GM18909 (cell line): ENCODE results near the gene ITSN1.
"Not testable (repeated sequence)": the region's sequence is repeated elsewhere in the genome, so short reads cannot be mapped to it uniquely, and the experiment has no call there.

Experiments
- ATAC-seq: cut with Tn5 transposase; IDR thresholded peaks from one replicate; pipeline ENCODE4 v1.9.1; 2021; ENCODE audit warnings: mild to moderate bottlenecking; ENCODE audit not compliant: unreplicated experiment, poor library complexity

ITSN1 gene

GRCh38 chr21:33852485-33852884 is 210.2 kb downstream of the ITSN1 start:
- no peak for ATAC-seq

GRCh38 chr21:33854604-33855003 is 212.3 kb downstream of the ITSN1 start:
- ATAC-seq = no peak

- ATAC-seq = no peak
These were observed 212.9 kb downstream of the ITSN1 start for GRCh38 chr21:33855190-33855589.

- ATAC-seq = no peak
These were observed 214.7 kb downstream of the ITSN1 start for GRCh38 chr21:33856893-33857527.

GRCh38 chr21:33857846-33858666 is 215.8 kb downstream of the ITSN1 start:
- no peak for ATAC-seq

- no peak for ATAC-seq
These were observed 216.5 kb downstream of the ITSN1 start for GRCh38 chr21:33858667-33859372.

GRCh38 chr21:33859373-33860102 is 217.2 kb downstream of the ITSN1 start:
- ATAC-seq = no peak

GRCh38 chr21:33860332-33860879 is 218.1 kb downstream of the ITSN1 start:
- ATAC-seq = no peak

GRCh38 chr21:33861125-33861524 is 218.8 kb downstream of the ITSN1 start:
- no peak for ATAC-seq

- ATAC-seq = not testable (repeated sequence)
These were observed 220.9 kb downstream of the ITSN1 start for GRCh38 chr21:33863191-33863590.

- ATAC-seq = no peak
These were observed 221.8 kb downstream of the ITSN1 start for GRCh38 chr21:33864150-33864549.

- no peak for ATAC-seq
These were observed 222.9 kb downstream of the ITSN1 start for GRCh38 chr21:33865176-33865575.

- no peak for ATAC-seq
These were observed 223.8 kb downstream of the ITSN1 start for GRCh38 chr21:33865996-33866575.

- no peak for ATAC-seq
These were observed 224.5 kb downstream of the ITSN1 start for GRCh38 chr21:33866826-33867225.

GRCh38 chr21:33867868-33868267 is 225.6 kb downstream of the ITSN1 start:
- ATAC-seq = not testable (repeated sequence)

GRCh38 chr21:33869873-33870272 is 227.6 kb downstream of the ITSN1 start:
- ATAC-seq = no peak

- no peak for ATAC-seq
These were observed 228.5 kb downstream of the ITSN1 start for GRCh38 chr21:33870768-33871167.

GRCh38 chr21:33871171-33871570 is 228.9 kb downstream of the ITSN1 start:
- ATAC-seq = no peak

- no peak for ATAC-seq
These were observed 230.7 kb downstream of the ITSN1 start for GRCh38 chr21:33872881-33873515.
